ENCODE results near the gene GLI1.

GRCh38 chr12:57462912-57463253 is 3.3 kb downstream of the GLI1 start:
- TF ChIP-seq CTCF (conservative IDR thresholded peaks at IDR 0.05; ENCODE audit: low read length) (no peak; the same call in 1 of the 2 replicates), EZH2phosphoT487 (IDR thresholded peaks at IDR 0.05; ENCODE audit: borderline replicate concordance, low read depth, low read length) (no peak)
